Ishikawa (cell line): ENCODE measurements around the gene STAT5A.

Experiments
- EP300 ChIP-seq: IDR thresholded peaks from 2 replicates; pipeline ENCODE4 v1.6.1; 2012; ENCODE audit warnings: borderline replicate concordance
- MAX ChIP-seq: IDR thresholded peaks from 2 replicates; pipeline ENCODE4 v1.6.1; 2012
- NFIC ChIP-seq: IDR thresholded peaks from 2 replicates; pipeline ENCODE4 v1.6.1; 2012
- REST ChIP-seq: IDR thresholded peaks from 2 replicates; pipeline ENCODE4 v1.6.1; 2012; ENCODE audit warnings: low read depth, mild to moderate bottlenecking
- TEAD4 ChIP-seq: IDR thresholded peaks from 2 replicates; pipeline ENCODE4 v1.6.1; 2012
- YY1 ChIP-seq: IDR thresholded peaks from 2 replicates; pipeline ENCODE4 v1.6.1; 2012; ENCODE audit warnings: low read depth

GRCh38 chr17:42334677-42335076 lies 46.4 kb downstream of the STAT5A start:
- TF ChIP-seq EP300 (no peak), TEAD4 (no peak), REST (no peak), NFIC (no peak), MAX (no peak), YY1 (no peak)
